Measurements from ENCODE around the gene TTC28.

- TF ChIP-seq, protein P1, sequence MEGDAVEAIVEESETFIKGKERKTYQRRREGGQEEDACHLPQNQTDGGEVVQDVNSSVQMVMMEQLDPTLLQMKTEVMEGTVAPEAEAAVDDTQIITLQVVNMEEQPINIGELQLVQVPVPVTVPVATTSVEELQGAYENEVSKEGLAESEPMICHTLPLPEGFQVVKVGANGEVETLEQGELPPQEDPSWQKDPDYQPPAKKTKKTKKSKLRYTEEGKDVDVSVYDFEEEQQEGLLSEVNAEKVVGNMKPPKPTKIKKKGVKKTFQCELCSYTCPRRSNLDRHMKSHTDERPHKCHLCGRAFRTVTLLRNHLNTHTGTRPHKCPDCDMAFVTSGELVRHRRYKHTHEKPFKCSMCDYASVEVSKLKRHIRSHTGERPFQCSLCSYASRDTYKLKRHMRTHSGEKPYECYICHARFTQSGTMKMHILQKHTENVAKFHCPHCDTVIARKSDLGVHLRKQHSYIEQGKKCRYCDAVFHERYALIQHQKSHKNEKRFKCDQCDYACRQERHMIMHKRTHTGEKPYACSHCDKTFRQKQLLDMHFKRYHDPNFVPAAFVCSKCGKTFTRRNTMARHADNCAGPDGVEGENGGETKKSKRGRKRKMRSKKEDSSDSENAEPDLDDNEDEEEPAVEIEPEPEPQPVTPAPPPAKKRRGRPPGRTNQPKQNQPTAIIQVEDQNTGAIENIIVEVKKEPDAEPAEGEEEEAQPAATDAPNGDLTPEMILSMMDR (IDR thresholded peaks at IDR 0.05) = no peak
- TF ChIP-seq EZH2 (IDR thresholded peaks at IDR 0.05) = no peak
Observed at GRCh38 chr22:28594076-28594796, 85.4 kb downstream of the TTC28 start.
